K562 (cell line): ENCODE results near the gene CDC123. TPM values are rescaled to one million over a fixed set of nuclear protein-coding genes. Genes with fewer than 3 reads are reported as not detected.

ENCODE experiments used
- ATAC-seq: fragments of 200-7000 bp; cut with Tn5 transposase; 3 replicates; pipeline ENCODE4 v1.9.1; 2020; ENCODE audit warnings: moderate library complexity
- BruUV-seq: library from RNA; stranded (reverse); fragments of 400-500 nt; replicated peaks from 2 replicates; lab custom pipeline; 2021; lab: Mats Ljungman, UMichigan
- CTCF ChIA-PET: fragments of 300-600 bp; formaldehyde crosslinking; extraction: SDS; loops from one replicate; lab custom pipeline; 2021; ENCODE audit warnings: low intra/inter-chr PET ratio; lab: Yijun Ruan, JAX
- POLR2A ChIA-PET: fragments of 300-600, 350-650 bp; sonication (Branson Sonifier 250); formaldehyde crosslinking; extraction: SDS; loops from one replicate; lab custom pipeline; 2021; ENCODE audit warnings: antibody characterized with exemption, inconsistent platforms; lab: Yijun Ruan, JAX
- DNase-seq, 4 experiments: peaks; one replicate each; pipeline versions ENCODE4 v3.0.0 to v3.0.0-alpha.2; 2011 to 2018; ENCODE audit warnings: low spot score in 3 of 4, mixed read lengths in 3 of 4; ENCODE audit errors: extremely low read depth in 1 of 4
- FAIRE-seq: peaks from 2 replicates; lab custom pipeline; 2011; peaks lifted over from hg19 to GRCh38; lab: Jason Lieb, UNC
- H2AFZ ChIP-seq: 2 replicates; pipeline ENCODE4 v1.6.0; 2011; ENCODE audit warnings: low read depth, low read length, control low read depth, inconsistent platforms
- H3K27ac ChIP-seq: fragments of 200-600 bp; 3 replicates; pipeline ENCODE4 v1.8.0; 2011; ENCODE audit warnings: low read depth, mild to moderate bottlenecking, control low read depth, inconsistent platforms, low read length, moderate library complexity, mixed read lengths; ENCODE audit errors: extremely low read depth
- H3K27me3 ChIP-seq, 2 experiments: fragments of 300-600 bp in 1 of 2; 2 replicates in 1 of 2; 3 replicates in 1 of 2; pipeline versions ENCODE4 v1.6.0 to v1.8.0; 2011; ENCODE audit warnings: inconsistent platforms in 2 of 2, low read length in 2 of 2, mild to moderate bottlenecking in 1 of 2, mixed read lengths in 1 of 2, moderate library complexity in 1 of 2; ENCODE audit not compliant: control insufficient read depth in 2 of 2, insufficient read depth in 2 of 2
- H3K36me3 ChIP-seq: fragments of 300-600 bp; 3 replicates; pipeline ENCODE4 v1.8.0; 2011; ENCODE audit warnings: mild to moderate bottlenecking, low read length, inconsistent platforms; ENCODE audit not compliant: control insufficient read depth, insufficient read depth
- H3K4me1 ChIP-seq, 2 experiments: fragments of 200-600 bp in 1 of 2; replicated peaks in 1 of 2; 2 replicates in 1 of 2; 3 replicates in 1 of 2; pipeline versions ENCODE4 v1.5.1 to v1.8.0; 2011; ENCODE audit warnings: inconsistent platforms in 2 of 2, low read length in 2 of 2, mild to moderate bottlenecking in 1 of 2, mixed read lengths in 1 of 2, moderate library complexity in 1 of 2; ENCODE audit not compliant: control insufficient read depth in 2 of 2, insufficient read depth in 2 of 2
- H3K4me2 ChIP-seq: 2 replicates; pipeline ENCODE4 v1.6.1; 2011; ENCODE audit warnings: low read length, control low read depth, inconsistent platforms, mixed read lengths; ENCODE audit not compliant: insufficient read depth
- H3K4me3 ChIP-seq: fragments of 200-600 bp; sonication (generic), shearing (Covaris generic); 2 replicates; pipeline ENCODE4 v1.5.1; 2016; ENCODE audit warnings: control low read depth, inconsistent platforms
- H3K79me2 ChIP-seq: fragments of 200-600 bp; 3 replicates; pipeline ENCODE4 v1.8.0; 2011; ENCODE audit warnings: low read length, inconsistent platforms; ENCODE audit not compliant: control insufficient read depth, insufficient read depth
- H3K9ac ChIP-seq, 2 experiments: 2 replicates each; pipeline versions ENCODE4 v1.6.0 to v1.6.1; 2011; ENCODE audit warnings: low read depth in 2 of 2, low read length in 2 of 2, control low read depth in 1 of 2, inconsistent platforms in 1 of 2, mild to moderate bottlenecking in 1 of 2, mixed read lengths in 1 of 2; ENCODE audit not compliant: insufficient read depth in 1 of 2
- H3K9me1 ChIP-seq: one replicate; pipeline ENCODE4 v1.6.0; 2011; ENCODE audit warnings: inconsistent platforms, mild to moderate bottlenecking, low read length, moderate library complexity; ENCODE audit not compliant: control insufficient read depth, insufficient read depth
- H3K9me3 ChIP-seq: replicated peaks from 2 replicates; pipeline ENCODE4 v1.5.1; 2011; ENCODE audit warnings: low read depth, low read length, inconsistent platforms; ENCODE audit not compliant: control insufficient read depth, insufficient read depth
- H4K20me1 ChIP-seq: replicated peaks from 2 replicates; pipeline ENCODE4 v1.6.1; 2011; ENCODE audit warnings: low read length, inconsistent platforms, mixed read lengths; ENCODE audit not compliant: control insufficient read depth, insufficient read depth
- ELK1 ChIP-seq: sonication (generic); formaldehyde crosslinking; IDR thresholded peaks from 2 replicates; pipeline ENCODE4 v1.8.1; 2022; ENCODE audit warnings: missing genetic modification reagents
- FOXJ2 ChIP-seq: fragments of 200-800 bp; sonication (Bioruptor generic); IDR thresholded peaks from 2 replicates; pipeline ENCODE4 v1.6.1; 2016; ENCODE audit warnings: missing genetic modification characterization, missing compliant biosample characterization
- MAFG ChIP-seq: fragments of 450-650 bp; conservative IDR thresholded peaks from 2 replicates; pipeline ENCODE4 v1.6.1; 2016; ENCODE audit warnings: missing genetic modification characterization, missing compliant biosample characterization
- POLR2AphosphoS5 ChIP-seq: IDR thresholded peaks from 2 replicates; pipeline ENCODE4 v1.6.1; 2011; ENCODE audit warnings: mild to moderate bottlenecking, low read depth, low read length, moderate library complexity; ENCODE audit not compliant: control insufficient read depth, insufficient read depth
- RCOR1 ChIP-seq, 2 experiments: IDR thresholded peaks; 2 replicates each; pipeline ENCODE4 v1.6.1; 2012; ENCODE audit warnings: low read depth in 2 of 2, low read length in 2 of 2, borderline replicate concordance in 1 of 2, improper control_type of control experiment in 1 of 2
- THAP7 ChIP-seq: fragments of 250-450 bp; sonication (Bioruptor Pico); IDR thresholded peaks from 2 replicates; pipeline ENCODE4 v1.5.0; 2021
- THRB ChIP-seq: fragments of 450-650 bp; formaldehyde crosslinking; conservative IDR thresholded peaks from 2 replicates; pipeline ENCODE4 v1.4.0; 2022; ENCODE audit warnings: mild to moderate bottlenecking, missing genetic modification characterization
- XRCC4 ChIP-seq: IDR thresholded peaks from one replicate; pipeline ENCODE4 v1.6.1; 2011; ENCODE audit not compliant: insufficient read depth, insufficient read length; ENCODE audit errors: extremely low read depth
- ZNF583 ChIP-seq: fragments of 250-450 bp; sonication (Bioruptor Pico); IDR thresholded peaks from 2 replicates; pipeline ENCODE4 v1.4.0; 2020
- WGBS: fragments of 100-300 bp; shearing (Covaris generic); methylation state at CpG from one replicate; pipeline ENCODE4 v1.1.6; 2016; ENCODE audit warnings: low coverage, mixed read lengths; ENCODE audit not compliant: insufficient coverage; ENCODE audit errors: missing lambda C conversion rate; 5-methylcytosine and 5-hydroxymethylcytosine counted together
- in situ Hi-C: fragments of 300-500 bp; cut with MboI; formaldehyde crosslinking; loops from 4 replicates; pipeline ENCODE4 v1.15.0; 2018; ENCODE audit warnings: inconsistent platforms, mixed read lengths
- intact Hi-C: fragments of 100-400 bp; cut with micrococcal nuclease; formaldehyde crosslinking; loops from 2 replicates; pipeline ENCODE4 v1.14.2; 2022
- polyA plus RNA-seq, 8 experiments: library from polyadenylated mRNA; depleted of rRNA in 4 of 8; stranded (reverse) in 5 of 8; unstranded in 3 of 8; fragments of >200 nt; fragmentation: Nextera tagmentation in 2 of 8; fragmentation: Illumina TruSeq in 1 of 8; extraction: Ambion mirVana in 2 of 8; extraction: Trizol in 1 of 8; gene quantifications; 2 replicates each; pipeline versions ENCODE4 v1.2.1 to v1.2.3, GENCODE V29; 2011 to 2014; ENCODE audit warnings: inconsistent platforms in 1 of 8, missing spikeins in 1 of 8
- total RNA-seq, 7 experiments: library from RNA; depleted of rRNA in 6 of 7; stranded (reverse); fragments of >200 nt in 6 of 7; fragmentation: Illumina TruSeq in 2 of 7; extraction: Trizol in 2 of 7; gene quantifications; 2 replicates each; pipeline versions ENCODE4 v1.2.1 to v1.2.3, GENCODE V29; 2011 to 2021; ENCODE audit warnings: low replicate concordance in 1 of 7

CDC123 gene
- total and polyA plus RNA-seq, 9 of the 15 experiments (the other 6 are each of a cell fraction or from before 2014, with no cell fraction given) = 137 to 288 (median 175) TPM

GRCh38 chr10:12221323-12222298 is 25.6 kb downstream of the CDC123 start (continued):
- no peak for TF ChIP-seq THAP7 (CRISPR knock-in tag)
- TF ChIP-seq MAFG = no peak
- TF ChIP-seq RCOR1 (IDR thresholded peaks at IDR 0.05; ENCODE audit: borderline replicate concordance in 1 of 2, low read depth in 2 of 2, low read length in 2 of 2) = peak in 1 of 2 experiments; percentile 90; a peak in 2 of 4 replicates
- no peak for TF ChIP-seq ELK1 (CRISPR knock-in tag)
- no peak for TF ChIP-seq ZNF583 (CRISPR knock-in tag)

GRCh38 chr10:12225444-12225843 is 29.5 kb downstream of the CDC123 start:
- Histone ChIP-seq H4K20me1 (no peaks in the 10 kb centered on the region), H3K27me3 (no peaks in the 10 kb centered on the region), H3K4me1 (peaks cover 0 to 7% of the 10 kb centered on the region in 2 experiments; a peak in 3 of 5 replicates), H3K27ac (no peak overlapping the region), H2AFZ (no peak overlapping the region), H3K9me3 (no peaks in the 10 kb centered on the region), H3K9ac (no peak overlapping the region), H3K79me2 (peaks cover 13% of the 10 kb centered on the region; the same call in 1 of the 3 replicates), H3K9me1 (no peaks in the 10 kb centered on the region), H3K4me3 (no peak overlapping the region), H3K36me3 (peaks cover 56% of the 10 kb centered on the region), H3K4me2 (no peak overlapping the region)
- DNase-seq (no peak), FAIRE-seq (no peak), ATAC-seq (no peak)
- CTCF ChIA-PET = no interaction called here
- in situ Hi-C loops = no loop called here
- intact Hi-C loops = no loop called here
- 96% methylated on average over 2 of the region's 2 CpGs for WGBS
- POLR2A ChIA-PET = interaction anchor here (1.6 kb wide), 1 partner anchor 9 kb away, joined by 3 read pairs; no protein-coding TSS in a partner anchor
- BruUV-seq = no TSS peak
- TF ChIP-seq XRCC4 (no peak), THRB (no peak), POLR2AphosphoS5 (no peak), FOXJ2 (no peak)
